OCI-LY1 (cell line): ENCODE measurements around the gene CACNG7.

Source experiments
- H2AFZ ChIP-seq: fragments of 200-600 bp; sonication (generic), shearing (Covaris generic); 2 replicates; pipeline ENCODE4 v1.6.0; 2014; ENCODE audit warnings: antibody characterized with exemption, mild to moderate bottlenecking, low read length
- H3F3A ChIP-seq: fragments of 200-600 bp; sonication (generic), shearing (Covaris generic); 2 replicates; pipeline ENCODE4 v1.6.0; 2014; ENCODE audit warnings: mild to moderate bottlenecking, antibody characterized with exemption, low read length, moderate library complexity; ENCODE audit not compliant: insufficient read depth
- H3K27ac ChIP-seq: fragments of 200-600 bp; sonication (generic); 2 replicates; pipeline ENCODE4 v1.5.1; 2014; ENCODE audit warnings: low read length, mixed run types, mild to moderate bottlenecking, low read depth; ENCODE audit not compliant: poor library complexity, severe bottlenecking
- H3K27me3 ChIP-seq: fragments of 200-600 bp; sonication (generic); 2 replicates; pipeline ENCODE4 v1.6.0; 2014; ENCODE audit warnings: antibody characterized with exemption, mild to moderate bottlenecking, low read length, moderate library complexity; ENCODE audit not compliant: insufficient read depth
- H3K36me3 ChIP-seq: fragments of 200-600 bp; sonication (generic); 2 replicates; pipeline ENCODE4 v1.6.1; 2014; ENCODE audit warnings: mild to moderate bottlenecking, antibody characterized with exemption, low read length, moderate library complexity, mixed read lengths; ENCODE audit not compliant: insufficient read depth
- H3K4me1 ChIP-seq: fragments of 200-600 bp; sonication (generic); 2 replicates; pipeline ENCODE4 v1.5.1; 2014; ENCODE audit warnings: mild to moderate bottlenecking, low read length, moderate library complexity; ENCODE audit not compliant: insufficient read depth, severe bottlenecking
- H3K4me2 ChIP-seq: fragments of 200-600 bp; sonication (generic), shearing (Covaris generic); 2 replicates; pipeline ENCODE4 v1.6.1; 2014; ENCODE audit warnings: low read length
- H3K4me3 ChIP-seq: fragments of 200-600 bp; sonication (generic); 2 replicates; pipeline ENCODE4 v1.5.1; 2014; ENCODE audit warnings: low read length, low read depth, mild to moderate bottlenecking, mixed read lengths; ENCODE audit not compliant: poor library complexity, severe bottlenecking
- H3K79me2 ChIP-seq: fragments of 200-600 bp; shearing (Covaris generic); 2 replicates; pipeline ENCODE4 v1.6.1; 2016; ENCODE audit warnings: mixed run types, low read length, mixed read lengths; ENCODE audit not compliant: insufficient read depth
- H3K9ac ChIP-seq: fragments of 200-600 bp; sonication (generic), shearing (Covaris generic); 2 replicates; pipeline ENCODE4 v1.6.1; 2014; ENCODE audit warnings: mild to moderate bottlenecking, low read length, mixed read lengths
- H3K9me2 ChIP-seq: fragments of 200-600 bp; sonication (generic), shearing (Covaris generic); 2 replicates; pipeline ENCODE4 v1.6.1; 2014; ENCODE audit warnings: low read depth, mild to moderate bottlenecking, low read length, mixed read lengths
- H3K9me3 ChIP-seq: fragments of 200-600 bp; shearing (Covaris generic); 2 replicates; pipeline ENCODE4 v1.6.1; 2014; ENCODE audit warnings: low read length, mixed read lengths
- H4K20me1 ChIP-seq: fragments of 200-600 bp; sonication (generic), shearing (Covaris generic); 2 replicates; pipeline ENCODE4 v1.6.0; 2016; ENCODE audit warnings: mild to moderate bottlenecking, low read length; ENCODE audit not compliant: insufficient read depth
- CTCF ChIP-seq: fragments of 200-600 bp; sonication (generic), shearing (Covaris generic); IDR thresholded peaks from 2 replicates; pipeline ENCODE4 v1.5.1; 2017; ENCODE audit warnings: mild to moderate bottlenecking, antibody characterized with exemption, low read length, moderate library complexity, mixed read lengths
- EZH2 ChIP-seq: fragments of 200-600 bp; sonication (generic), shearing (Covaris generic); IDR thresholded peaks from 2 replicates; pipeline ENCODE4 v1.8.0; 2017; ENCODE audit warnings: borderline replicate concordance, mixed run types, mild to moderate bottlenecking, antibody characterized with exemption, low read length, moderate library complexity, mixed read lengths

CACNG7 gene

GRCh38 chr19:53873773-53874605 lies 35.1 kb upstream of the CACNG7 start:
- Histone ChIP-seq H3K9ac (no peak overlapping the region), H3K4me1 (no peaks in the 10 kb centered on the region), H2AFZ (no peak overlapping the region), H3K9me2 (no peaks in the 10 kb centered on the region), H3K9me3 (no peaks in the 10 kb centered on the region), H3K36me3 (no peaks in the 10 kb centered on the region), H3K4me3 (no peak overlapping the region), H4K20me1 (no peaks in the 10 kb centered on the region), H3K27ac (no peak overlapping the region), H3K79me2 (no peaks in the 10 kb centered on the region), H3K4me2 (no peak overlapping the region), H3F3A (no peaks in the 10 kb centered on the region), H3K27me3 (no peaks in the 10 kb centered on the region)
- TF ChIP-seq EZH2 (no peak), CTCF (no peak)

- no peaks in the 10 kb centered on the region for H3K79me2 ChIP-seq
- no peaks in the 10 kb centered on the region for H3K4me1 ChIP-seq
- no peaks in the 10 kb centered on the region for H3F3A ChIP-seq
- TF ChIP-seq CTCF (no peak), EZH2 (no peak)
- no peaks in the 10 kb centered on the region for H4K20me1 ChIP-seq
- H3K9ac ChIP-seq = no peak overlapping the region
- no peaks in the 10 kb centered on the region for H3K27me3 ChIP-seq
- no peaks in the 10 kb centered on the region for H3K9me2 ChIP-seq
- H3K4me3 ChIP-seq = no peak overlapping the region
- no peak overlapping the region for H3K27ac ChIP-seq
- no peak overlapping the region for H3K4me2 ChIP-seq
- no peak overlapping the region for H2AFZ ChIP-seq
- H3K36me3 ChIP-seq = no peaks in the 10 kb centered on the region
- no peaks in the 10 kb centered on the region for H3K9me3 ChIP-seq
Measured at GRCh38 chr19:53874606-53874990, 34.5 kb upstream of the CACNG7 start.

GRCh38 chr19:53875602-53876325 lies 33.3 kb upstream of the CACNG7 start:
- Histone ChIP-seq H3K4me2 (no peak overlapping the region), H3K4me1 (no peaks in the 10 kb centered on the region), H3K79me2 (no peaks in the 10 kb centered on the region), H3K27ac (no peak overlapping the region), H2AFZ (no peak overlapping the region), H3F3A (no peaks in the 10 kb centered on the region), H4K20me1 (no peaks in the 10 kb centered on the region), H3K27me3 (no peaks in the 10 kb centered on the region), H3K9ac (no peak overlapping the region), H3K9me2 (no peaks in the 10 kb centered on the region), H3K4me3 (no peak overlapping the region), H3K9me3 (no peaks in the 10 kb centered on the region), H3K36me3 (no peaks in the 10 kb centered on the region)
- no peak for TF ChIP-seq CTCF
- no peak for TF ChIP-seq EZH2
